DLD1 (cell line): ENCODE data around the gene CNDP2.

ENCODE experiments used
- in situ Hi-C: cut with HindIII; loops from 2 replicates; pipeline ENCODE4 v1.10.0; 2017; ENCODE audit warnings: low sequenced_read_pairs

Gene CNDP2

DNA sequence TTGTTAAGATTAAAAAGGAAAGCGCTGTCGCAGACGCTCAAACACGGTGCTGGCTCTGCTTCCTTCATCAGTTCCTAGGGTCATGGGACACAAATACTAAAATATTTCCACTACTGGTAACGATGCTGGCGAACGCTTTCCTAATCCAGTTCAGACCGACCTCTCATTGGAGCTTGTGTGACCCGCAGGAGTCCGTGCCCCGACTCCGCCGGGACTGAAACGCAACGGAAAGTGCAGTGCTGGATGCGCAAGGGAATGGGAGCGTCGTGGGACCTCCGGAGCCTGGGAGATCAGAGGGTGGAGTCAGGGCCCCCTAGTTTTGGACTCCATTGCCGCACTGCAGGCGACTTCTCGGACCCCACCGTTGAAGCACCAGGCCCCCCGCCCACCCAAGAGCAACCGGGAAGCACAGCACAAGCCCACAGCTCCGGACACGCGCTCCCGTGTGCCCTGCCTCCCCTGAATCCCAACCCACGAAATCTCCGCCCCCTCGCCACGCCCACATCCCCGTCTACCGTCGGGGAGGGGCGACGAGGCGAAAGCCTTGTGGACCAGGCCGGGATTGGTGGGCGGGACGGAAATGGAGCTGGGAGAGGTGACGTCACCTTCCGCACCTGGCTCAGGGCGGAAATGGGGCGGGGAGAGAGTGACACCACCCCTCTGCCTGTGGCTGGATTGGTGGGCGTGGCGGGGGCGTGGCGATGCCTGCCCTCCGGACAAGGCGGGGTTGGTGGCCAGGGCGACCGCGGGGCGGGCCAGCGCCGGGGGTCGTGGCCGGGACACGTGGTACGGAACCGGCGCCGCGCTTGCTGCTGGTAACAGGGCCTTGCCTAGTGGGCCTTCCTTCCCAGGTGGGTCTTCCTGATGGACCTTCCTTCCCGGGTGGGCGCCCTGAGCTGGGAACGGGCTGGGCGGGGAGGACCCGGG is at the start of gene CNDP2:
TSS of gene CNDP2 (plus strand) at position 783 of the 927 bp plus-strand sequence. CDS start 3,611 bp downstream, outside the sequence.
- in situ Hi-C loops = no loop called here

GRCh38 chr18:74446631-74447403 is 49.3 kb upstream of the CNDP2 start:
- in situ Hi-C loops = no loop called here

DNA sequence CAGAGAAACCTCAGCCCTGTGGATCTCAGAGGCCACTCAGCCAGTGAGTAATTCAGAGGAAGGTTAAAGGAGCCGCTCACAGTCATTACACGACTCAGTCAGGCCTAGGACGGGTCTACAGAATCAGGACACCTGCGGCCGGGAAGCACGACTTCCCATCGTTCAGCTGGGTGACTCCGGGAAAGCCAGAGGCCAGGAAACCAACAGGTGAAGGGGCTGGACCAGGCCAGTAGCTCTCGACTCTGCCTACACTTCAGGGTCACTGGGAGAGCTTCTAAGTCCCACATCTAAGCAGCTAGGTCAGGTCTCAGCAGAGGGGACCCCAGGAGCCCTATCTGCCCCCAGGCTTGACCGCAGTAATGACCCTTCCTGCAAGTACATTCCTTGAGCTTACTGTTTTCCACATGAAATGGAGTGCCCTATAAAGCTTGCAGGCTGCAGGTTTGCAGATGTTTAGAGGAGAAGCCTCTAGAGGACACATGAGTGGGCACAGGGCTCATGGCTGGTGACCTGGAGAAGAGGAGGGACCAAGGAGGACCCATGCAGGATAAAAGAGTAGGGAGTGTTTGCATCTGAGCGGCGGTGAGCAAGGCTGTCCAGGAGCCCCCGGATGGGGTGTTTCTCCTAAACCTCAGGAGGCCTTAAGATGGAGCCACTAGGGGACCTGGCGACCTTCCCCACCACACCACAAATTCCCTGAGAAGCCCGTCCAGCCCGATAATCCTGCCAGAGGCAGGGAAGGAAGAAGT is 48.6 kb upstream of the CNDP2 start:
- in situ Hi-C loops = no loop called here

GRCh38 chr18:74450626-74451025 is 45.5 kb upstream of the CNDP2 start:
- in situ Hi-C loops = no loop called here

DNA sequence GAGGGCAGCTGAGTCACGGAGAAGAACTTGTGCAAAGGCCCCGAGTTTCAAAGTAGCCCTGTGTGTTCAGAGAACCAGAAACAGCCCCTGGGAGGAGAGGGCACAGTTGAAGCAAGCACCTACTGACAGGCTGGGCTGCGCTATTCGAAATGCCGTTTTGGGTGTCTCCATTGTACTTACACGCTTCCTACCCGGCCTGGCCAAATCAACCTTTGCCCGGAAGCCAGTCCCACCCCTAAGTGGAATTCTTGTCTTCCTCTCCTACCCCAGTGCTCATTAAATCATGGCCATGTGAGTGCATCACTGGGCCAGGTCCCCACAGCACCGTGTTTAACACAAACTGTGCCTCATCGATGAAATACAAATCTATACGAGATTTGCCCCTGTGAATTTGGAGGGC is 45.0 kb upstream of the CNDP2 start:
- in situ Hi-C loops = no loop called here

- in situ Hi-C loops = no loop called here
These were observed 43.1 kb upstream of the CNDP2 start for GRCh38 chr18:74453016-74453566.

- in situ Hi-C loops = no loop called here
These were observed 42.4 kb upstream of the CNDP2 start for GRCh38 chr18:74453642-74454198.

DNA sequence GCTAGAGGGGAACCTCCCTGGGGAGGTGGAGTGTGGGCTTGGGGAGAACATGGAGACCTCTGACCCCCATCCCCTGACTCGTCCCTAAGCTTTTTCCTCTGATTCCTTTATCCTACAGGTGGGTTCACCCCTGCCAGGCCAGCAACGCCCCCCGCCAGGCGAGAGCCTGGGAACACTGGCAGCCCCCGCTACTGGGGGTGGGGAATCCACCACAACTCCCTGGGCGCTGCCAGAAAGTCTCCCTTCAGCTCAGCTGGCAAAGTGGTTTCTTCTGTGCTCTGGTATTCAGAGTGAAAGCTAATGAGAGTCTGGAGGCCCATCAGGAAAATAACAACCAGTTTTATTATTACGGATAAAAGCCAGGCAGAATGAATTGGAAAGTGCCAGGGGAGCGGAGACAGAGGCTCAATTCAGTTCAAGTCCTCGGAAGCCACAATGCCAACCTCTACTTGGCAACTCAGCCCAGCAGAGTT is 41.8 kb upstream of the CNDP2 start:
- in situ Hi-C loops = no loop called here

DNA sequence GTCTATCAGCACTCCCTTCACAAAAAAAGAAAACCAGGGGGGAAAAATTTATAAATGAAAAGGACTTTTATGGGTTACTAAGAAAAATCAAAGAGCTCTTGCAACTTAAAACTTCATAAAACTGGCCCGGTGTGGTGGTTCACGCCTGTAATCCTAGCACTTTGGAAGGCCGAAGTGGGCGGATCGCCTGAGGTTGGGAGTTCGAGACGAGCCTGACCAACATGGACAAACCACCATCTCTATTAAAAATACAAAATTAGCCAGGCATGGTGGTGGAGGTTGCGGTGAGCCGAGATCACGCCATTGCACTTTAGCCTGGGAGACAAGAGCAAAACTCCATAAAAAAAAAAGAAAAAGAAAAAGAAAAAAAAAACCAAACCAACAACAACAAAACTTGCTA is 40.8 kb upstream of the CNDP2 start:
- in situ Hi-C loops = no loop called here

GRCh38 chr18:74456017-74456348 is 40.2 kb upstream of the CNDP2 start:
- in situ Hi-C loops = no loop called here

DNA sequence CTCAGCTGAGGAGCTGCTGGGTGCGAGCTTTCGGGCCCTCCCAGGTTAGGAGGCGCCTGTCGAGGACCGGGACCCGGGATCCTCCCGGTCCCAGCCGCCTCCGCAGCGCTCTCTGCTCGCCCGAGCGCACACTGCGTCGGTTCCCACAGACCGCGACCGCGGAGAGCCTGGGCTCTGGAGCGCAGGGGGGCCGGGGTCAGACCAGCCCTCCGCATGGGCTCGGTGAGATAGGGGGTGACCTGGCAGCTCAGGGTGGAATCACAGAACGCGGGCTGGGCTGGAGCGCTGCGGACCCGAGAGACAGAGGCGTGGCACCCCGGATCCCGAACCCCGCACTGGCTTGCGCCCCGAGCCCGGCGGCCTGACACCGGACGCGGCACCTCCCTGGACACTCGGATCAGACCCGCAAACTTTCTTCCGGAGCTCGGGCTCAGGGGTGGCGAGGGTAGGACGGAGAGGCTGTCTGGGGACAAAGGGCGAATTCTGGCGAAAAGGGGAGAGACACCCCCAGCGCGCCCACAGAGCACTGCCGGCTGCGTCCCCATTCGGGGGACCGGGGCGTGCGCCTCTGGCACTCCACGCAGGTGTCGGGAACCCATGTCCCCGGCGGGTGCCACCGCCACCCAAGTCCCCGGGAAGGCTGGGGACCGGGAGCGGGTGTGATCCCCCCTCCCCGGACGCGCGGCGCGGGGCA is 39.7 kb upstream of the CNDP2 start:
- in situ Hi-C loops = no loop called here

DNA sequence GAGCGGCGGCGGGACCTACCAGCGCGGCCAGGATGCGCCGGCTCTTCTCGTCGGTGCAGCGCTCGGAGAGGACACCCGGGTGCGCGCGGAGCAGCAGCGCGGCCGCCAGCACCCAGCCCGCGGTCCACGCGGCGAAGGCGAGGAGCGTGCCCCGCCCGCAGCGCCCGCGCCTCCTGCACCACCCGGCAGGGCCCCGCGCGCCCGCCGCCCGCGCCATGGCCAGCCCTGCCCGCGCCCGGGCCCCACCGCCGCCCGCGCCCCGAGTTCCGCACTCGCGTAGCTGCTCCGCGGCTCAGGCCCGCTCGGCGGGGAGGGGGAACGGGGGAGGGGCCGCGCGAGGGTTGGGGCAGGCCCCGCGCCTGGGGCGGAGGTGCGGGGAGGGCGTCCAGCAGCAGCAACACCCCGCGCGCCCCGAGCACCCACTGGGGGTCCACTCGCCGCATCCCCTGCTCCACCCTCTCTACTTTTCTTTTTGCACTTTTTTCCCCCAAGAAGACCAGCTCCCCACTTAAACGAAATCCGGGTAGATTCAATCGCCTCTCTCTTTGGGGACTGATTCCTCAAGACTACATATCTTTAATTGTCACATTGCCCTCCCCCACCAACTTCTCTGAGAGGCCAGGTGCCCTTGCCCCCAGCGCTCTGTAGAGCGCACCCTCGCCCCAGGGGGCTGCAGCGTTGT is 39.0 kb upstream of the CNDP2 start, which contains the start of gene DIPK1C:
TSS of gene DIPK1C (minus strand) at position 266 of the 682 bp plus-strand sequence. CDS start at position 217, 49 bp downstream.
- in situ Hi-C loops = no loop called here

GRCh38 chr18:74457725-74458421 is 38.3 kb upstream of the CNDP2 start:
- in situ Hi-C loops = no loop called here

DNA sequence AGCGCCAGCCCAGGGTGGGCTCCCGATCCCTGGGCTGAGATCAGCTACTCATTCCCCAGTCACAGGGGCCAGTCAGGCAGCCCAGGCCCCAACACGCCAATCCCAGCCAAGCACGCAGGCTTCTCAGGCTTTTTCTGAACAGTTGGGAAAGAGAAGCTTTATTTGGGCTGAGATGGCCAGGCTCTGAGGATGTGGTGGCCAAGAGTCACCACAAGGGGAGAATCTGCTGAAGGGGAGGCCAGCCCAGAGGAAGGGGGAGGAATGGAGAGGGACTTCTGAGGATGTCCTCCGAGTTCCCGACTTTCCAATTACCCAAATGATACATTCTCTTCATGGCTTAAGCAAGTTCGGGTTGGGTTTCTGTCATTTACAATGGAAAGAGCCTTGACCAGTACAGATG is 36.3 kb upstream of the CNDP2 start:
- in situ Hi-C loops = loop anchor here (10.0 kb wide), 1 partner anchor 115 kb away; no protein-coding TSS in a partner anchor

DNA sequence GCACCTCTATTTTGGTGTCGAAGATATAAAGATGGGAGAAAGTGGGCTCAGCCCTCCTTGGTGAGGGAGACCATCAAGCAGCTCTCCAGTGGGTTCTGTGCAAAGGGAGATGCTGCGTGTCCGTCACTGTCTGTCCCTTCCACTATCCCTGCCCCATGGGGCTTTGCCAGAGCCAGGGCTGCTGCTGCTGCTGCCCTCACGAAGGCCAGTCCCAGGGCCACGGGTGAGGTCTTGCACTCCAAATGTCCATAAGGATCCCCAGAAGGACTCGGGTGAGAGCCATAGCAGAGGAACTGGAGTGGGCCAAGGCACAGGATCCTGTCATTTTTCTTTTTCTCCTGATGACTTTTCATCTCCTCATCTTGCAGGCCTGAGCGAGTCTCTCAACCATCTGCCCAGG is 35.3 kb upstream of the CNDP2 start:
- in situ Hi-C loops = loop anchor here (10.0 kb wide), 1 partner anchor 116 kb away; no protein-coding TSS in a partner anchor

DNA sequence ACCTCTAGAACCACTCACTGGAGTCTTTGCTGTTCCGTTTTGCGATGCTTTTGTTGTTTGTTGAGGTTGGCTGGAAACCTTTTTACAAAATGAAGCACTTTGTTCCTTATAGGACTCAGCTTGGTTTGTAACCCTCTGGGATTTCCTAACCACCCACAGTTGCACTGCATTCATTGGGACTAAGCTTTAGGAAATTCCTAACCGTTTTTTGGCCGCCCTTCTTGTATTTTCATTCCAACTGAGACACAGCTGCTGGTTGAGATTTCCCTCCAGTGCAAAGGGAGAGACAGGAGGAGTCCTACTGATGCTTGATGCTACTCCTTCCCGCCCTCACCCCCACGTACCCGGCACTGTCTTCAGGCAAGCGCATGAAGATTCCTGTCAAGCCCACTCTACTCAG is 32.9 kb upstream of the CNDP2 start:
- in situ Hi-C loops = loop anchor here (10.0 kb wide), 1 partner anchor 118 kb away; no protein-coding TSS in a partner anchor

DNA sequence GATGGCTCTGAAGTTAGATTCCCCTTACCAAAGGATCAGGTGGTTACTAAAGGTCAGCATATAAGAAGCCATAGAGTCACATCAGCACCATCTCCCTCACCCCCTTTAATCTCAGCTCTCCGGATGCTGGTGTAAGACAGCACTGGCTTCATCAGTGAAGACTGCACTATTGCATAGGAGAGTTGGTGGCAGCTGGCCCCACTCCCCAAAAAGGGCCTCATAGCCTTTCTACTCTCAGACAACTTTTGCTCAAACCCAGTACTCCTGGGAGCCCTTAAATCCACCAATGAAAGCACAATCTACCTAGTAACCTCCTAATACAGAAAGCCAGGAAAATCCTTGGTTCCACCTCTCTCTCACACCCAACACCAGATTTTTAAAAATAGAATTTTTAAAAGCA is 32.2 kb upstream of the CNDP2 start:
- in situ Hi-C loops = loop anchor here (10.0 kb wide), 1 partner anchor 119 kb away; no protein-coding TSS in a partner anchor

DNA sequence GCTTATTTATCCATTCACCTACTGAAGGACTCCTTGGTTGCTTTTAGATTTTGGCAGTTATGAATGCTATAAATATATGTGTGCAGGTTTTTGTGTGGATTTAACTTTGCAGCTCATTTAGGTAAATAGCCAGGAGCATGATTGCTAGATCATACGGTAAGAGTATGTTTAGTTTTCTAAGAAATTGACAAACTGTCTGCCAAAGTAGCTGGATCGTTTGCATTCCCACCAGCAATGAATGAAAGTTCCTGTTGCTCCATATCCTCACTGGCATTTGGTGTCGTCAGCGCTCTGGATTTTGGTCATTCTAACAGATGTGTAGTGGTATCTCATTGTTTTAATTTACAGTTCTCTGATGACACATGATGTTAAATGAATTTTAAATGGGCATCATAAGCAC is 30.4 kb upstream of the CNDP2 start:
- in situ Hi-C loops = loop anchor here (10.0 kb wide), 1 partner anchor 121 kb away; no protein-coding TSS in a partner anchor
